ENCODE results near the gene METTL24. TPM values are rescaled to one million over a fixed set of nuclear protein-coding genes. Genes with fewer than 3 reads are reported as not detected.

METTL24 gene
- 2.5 TPM for total RNA-seq

GRCh38 chr6:110357664-110358552 lies at the start of gene METTL24:
Gene METTL24 (minus strand): TSS chr6:110358349. CDS start chr6:110358272, 77 bp downstream.
- DNase-seq, result no peak

- DNase-seq, result no peak
Measured at GRCh38 chr6:110404607-110405006, 46.5 kb upstream of the METTL24 start.

GRCh38 chr6:110401585-110402176 lies 43.5 kb upstream of the METTL24 start:
- DNase-seq, result no peak

DNA sequence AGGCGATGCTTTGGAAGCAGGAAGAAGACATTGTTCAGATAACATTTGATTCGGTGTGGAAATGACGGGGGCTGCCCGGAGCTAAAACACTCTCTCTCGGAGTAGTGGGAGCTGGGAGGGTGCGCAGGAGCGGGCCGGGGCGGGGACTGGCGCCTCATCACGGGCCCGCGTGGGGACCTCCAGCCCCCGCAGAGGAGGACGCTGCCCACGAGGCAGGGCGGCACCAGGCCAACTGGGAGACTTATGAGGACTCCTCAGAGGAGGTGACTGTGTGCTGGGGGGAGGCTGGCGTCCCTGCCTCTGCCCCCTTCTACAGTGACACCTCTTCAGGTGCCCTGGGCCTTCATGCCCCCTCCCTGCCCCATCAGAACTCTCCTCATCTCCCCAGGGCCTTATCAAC lies 42.1 kb upstream of the METTL24 start:
- DNase-seq, result no peak

DNA sequence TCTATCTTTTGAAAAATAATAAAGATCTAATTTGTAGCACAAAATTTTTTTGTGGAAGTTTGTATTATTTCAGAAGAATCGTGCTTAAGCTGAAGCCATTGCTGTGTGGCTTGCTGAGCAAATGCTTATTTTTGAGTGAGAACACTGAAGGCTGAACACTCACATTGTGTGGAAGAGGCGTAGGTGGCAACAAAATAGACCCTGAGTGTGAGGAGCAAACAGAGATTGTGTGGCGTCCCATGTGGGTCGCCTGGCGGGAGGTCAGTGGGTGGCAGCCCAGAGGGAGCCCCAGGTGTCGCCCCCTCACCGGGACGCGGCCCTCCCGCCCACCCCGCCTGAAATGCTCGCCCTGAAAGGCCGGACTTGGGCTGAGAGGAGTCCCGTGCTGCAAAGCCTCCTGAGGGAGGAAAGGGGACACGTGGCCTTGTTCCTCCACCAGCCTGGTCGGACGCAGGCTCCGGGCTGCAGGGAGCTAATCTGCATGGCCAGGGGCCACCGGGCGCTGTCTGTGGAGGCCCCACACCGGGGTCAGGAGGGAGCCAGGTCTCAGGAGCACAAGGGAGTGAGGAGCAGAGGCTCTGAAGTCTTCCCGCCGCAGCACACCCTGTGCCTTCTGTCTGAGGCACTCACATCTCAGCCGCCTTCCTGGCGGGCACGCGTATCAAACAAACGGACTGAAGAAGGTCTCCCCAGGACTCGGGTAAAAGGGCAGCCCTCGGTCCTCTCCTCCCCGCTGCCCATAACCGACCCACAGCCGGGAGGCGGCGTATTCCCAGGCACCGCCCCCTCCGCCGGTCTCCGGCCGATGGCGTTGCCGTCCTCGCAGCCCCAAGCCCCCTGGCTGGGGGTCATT lies 41.3 kb upstream of the METTL24 start:
- DNase-seq, result no peak

GRCh38 chr6:110398778-110399177 lies 40.6 kb upstream of the METTL24 start:
- no peak for DNase-seq

- DNase-seq, result no peak
Measured at GRCh38 chr6:110395221-110395620, 37.1 kb upstream of the METTL24 start.

DNA sequence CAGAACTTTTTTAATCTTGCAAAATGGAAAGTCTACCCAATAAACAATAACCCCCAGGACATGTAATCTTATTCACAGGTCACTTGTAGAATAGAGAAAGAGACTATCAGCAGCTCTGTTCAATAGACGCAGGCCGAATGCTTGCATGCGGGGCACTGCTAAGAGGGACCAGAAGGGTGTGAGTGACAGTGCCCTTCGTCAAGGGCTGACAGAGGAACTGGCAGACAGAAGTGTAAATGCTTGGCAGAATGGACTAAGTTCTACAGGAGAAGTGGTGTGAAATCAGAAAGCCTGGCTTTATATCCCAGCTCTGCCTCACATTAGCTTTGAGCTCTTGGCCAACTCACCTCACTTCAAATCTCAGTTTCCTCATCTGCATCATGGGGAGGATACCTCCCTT lies 36.3 kb upstream of the METTL24 start:
- no peak for DNase-seq

DNA sequence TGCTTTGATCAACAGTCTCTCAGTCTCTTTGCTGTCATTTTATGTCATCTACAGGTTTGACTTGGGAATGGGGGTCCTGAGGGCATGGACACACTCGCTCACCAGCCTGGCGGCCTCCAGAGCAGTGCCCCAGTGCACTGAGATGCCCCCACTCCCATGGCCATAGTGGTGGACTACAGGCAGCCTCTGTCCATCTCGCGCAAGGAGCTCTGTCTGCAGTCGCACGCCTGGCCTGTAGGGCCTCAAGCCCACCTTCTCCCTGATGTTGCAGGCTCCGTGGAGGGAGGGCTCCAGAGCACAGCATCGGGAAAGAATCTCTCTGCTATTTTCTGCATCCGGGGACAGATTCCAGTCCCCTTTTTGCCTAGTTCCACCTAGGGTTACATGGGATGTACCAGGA lies 34.6 kb upstream of the METTL24 start:
- no peak for DNase-seq

DNA sequence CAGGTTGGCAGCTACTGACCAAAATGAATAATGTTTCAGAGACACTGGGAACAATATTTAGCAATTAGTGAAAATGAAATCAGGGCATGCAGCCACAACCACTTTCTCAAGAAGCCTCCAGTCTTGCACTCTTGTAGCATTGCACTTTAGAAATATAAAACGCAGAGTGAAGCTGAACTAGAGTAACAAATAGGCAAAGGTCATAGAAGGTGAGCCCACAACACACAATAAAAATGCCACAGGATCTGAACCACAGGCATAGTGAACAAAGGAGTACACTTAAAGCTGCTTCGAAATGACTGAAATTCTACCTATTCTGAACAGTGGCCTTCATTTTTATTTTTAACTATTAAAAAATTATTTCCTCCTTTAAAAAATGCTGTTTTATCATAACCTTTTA lies 32.3 kb upstream of the METTL24 start:
- no peak for DNase-seq

DNA sequence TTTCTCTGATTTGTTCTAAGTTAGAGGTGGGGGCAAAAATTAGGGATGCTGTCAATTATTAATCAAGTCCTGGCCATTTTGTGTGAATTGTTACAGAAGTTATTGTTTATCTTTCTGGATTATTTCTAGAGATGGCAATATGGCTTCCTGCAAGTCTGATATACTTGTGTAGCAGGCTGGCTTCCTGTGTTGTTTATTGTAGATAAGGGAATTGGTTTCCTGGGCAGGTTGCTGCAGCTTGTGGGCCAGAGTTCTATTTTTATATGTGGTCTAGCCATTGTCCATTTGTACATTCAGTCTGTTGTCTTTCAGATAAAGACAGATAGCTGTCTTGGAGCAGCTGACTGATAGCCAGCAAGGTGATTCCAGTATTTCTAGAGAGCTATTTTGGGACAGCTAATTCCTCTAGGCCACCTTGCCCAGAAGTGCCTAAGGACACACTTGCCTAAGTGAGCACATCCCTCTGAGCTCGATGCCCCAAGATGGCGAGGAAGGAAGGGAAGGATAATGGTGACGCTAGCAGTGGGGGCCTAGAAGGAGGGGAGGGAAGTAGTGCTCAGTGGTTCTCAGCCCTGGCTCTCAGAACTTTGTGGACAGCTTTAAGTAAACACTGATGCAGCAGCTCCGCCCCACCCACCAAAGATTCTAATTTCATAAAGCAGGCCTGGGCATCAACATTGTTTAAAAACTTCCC lies 31.7 kb upstream of the METTL24 start:
- no peak for DNase-seq

DNA sequence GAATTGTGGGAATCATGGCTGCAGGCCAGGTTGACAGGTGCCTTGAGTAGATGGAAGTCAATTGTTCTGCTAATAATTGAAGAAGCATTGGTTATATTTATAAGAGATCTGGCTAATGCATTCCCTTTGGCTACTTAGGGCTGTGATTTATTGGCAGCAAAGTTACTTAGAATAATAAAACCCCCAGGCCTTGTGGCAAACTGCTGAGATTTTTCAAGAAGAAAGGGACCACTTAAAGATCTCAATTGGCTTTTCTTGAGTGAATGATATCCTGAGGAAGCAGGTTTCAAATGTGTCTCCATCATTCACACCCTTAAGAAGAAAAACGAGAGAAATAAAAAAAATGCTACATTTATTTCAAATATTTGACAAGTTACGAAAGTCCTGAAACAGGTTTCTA lies 29.8 kb upstream of the METTL24 start:
- no peak for DNase-seq

GRCh38 chr6:110385458-110385863 lies 27.3 kb upstream of the METTL24 start:
- no peak for DNase-seq

- DNase-seq, result no peak
Measured at GRCh38 chr6:110378552-110378951, 20.4 kb upstream of the METTL24 start.

GRCh38 chr6:110369066-110369465 lies 10.9 kb upstream of the METTL24 start:
- DNase-seq, result no peak

- no peak for DNase-seq
Measured at GRCh38 chr6:110368284-110368683, 10.1 kb upstream of the METTL24 start.

DNA sequence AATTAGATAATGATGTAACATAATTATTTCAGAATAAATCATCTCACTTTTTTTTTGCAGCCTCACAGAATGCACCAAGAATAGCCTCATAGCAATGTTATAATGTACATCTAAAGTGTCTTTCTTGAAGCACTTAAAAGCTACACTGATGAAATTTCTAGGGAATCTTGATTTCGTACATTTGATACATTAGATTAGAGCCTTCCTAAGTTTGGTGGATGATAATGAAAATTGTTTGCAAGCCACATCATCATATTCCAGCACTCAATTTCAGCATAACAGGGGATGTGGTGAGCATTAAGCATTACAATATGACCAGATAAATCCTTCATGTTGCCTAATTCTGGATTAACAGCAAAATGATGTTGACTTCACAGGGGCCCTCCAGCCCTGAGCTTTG lies 9.7 kb upstream of the METTL24 start:
- DNase-seq, result no peak

DNA sequence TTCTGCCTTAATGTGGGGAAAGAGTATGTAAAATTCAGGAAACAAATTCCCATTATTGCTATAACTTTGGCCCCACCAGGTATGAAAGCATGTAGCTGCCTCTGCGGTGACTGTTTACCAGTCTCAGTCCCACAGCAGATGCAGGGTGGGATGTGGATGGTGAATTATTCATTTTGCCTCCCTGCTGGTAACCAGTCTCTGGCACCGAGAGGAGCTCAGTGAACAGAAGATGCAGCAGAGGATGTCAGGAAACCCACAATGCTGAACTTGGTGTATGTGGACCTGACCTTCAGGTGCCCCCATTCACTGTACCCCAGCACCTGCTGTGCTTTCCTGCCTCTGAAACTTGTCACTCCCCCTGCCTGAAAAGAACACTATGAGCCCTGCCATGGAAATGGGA lies 8.8 kb upstream of the METTL24 start:
- no peak for DNase-seq

- DNase-seq, result no peak
Measured at GRCh38 chr6:110366256-110366655, 8.1 kb upstream of the METTL24 start.

- DNase-seq, result no peak
Measured at GRCh38 chr6:110364364-110365105, 6.4 kb upstream of the METTL24 start.

GRCh38 chr6:110363748-110364147 lies 5.6 kb upstream of the METTL24 start:
- no peak for DNase-seq

DNA sequence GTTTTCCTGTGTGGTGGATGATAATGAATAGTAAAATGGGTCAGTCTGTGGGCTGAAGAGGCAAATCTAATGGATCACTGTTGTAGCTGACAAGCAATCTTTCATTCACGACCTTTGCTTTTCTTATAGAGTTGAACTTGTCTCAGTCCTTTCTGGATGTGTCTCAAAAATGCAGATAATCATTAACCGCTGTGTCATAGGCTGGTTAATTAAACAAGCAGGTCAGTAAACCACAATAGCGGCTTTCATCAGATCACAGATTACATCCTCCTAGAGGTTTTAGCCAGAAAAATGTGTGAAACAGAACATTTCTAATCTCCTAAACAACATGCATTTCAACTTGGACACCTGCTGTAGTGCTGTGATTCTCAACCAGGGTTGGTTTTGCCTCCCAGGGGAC lies 2.5 kb upstream of the METTL24 start:
- DNase-seq, result no peak

Measured in occipital lobe (tissue), 2 donors.